Upper lobe of left lung (tissue), 4 donors: ENCODE measurements around the gene TSC22D1.

ENCODE experiments used
- EP300 ChIP-seq, 4 donors: sonication (generic); formaldehyde crosslinking; IDR thresholded peaks; one replicate each; pipeline ENCODE4 v1.5.1; 2017; ENCODE audit warnings: antibody characterized with exemption in 4 of 4, control low read depth in 2 of 4
- POLR2A ChIP-seq, 4 donors: fragments of 450-650 bp; IDR thresholded peaks; one replicate each; pipeline ENCODE4 v1.5.1; 2016 to 2017; ENCODE audit warnings: antibody characterized with exemption in 4 of 4, mild to moderate bottlenecking in 2 of 4
- POLR2AphosphoS5 ChIP-seq, 2 donors: sonication (generic); formaldehyde crosslinking; IDR thresholded peaks; one replicate each; pipeline ENCODE4 v1.5.1; 2017; ENCODE audit warnings: antibody characterized with exemption in 2 of 2
- TF ChIP-seq, protein P1 (sequence below), 6 experiments: fragments of 450-650 bp in 4 of 6; fragments of 200-600 bp in 2 of 6; sonication (generic) in 2 of 6; IDR thresholded peaks; one replicate each; pipeline ENCODE4 v1.5.1; 2016 to 2019; ENCODE audit warnings: antibody characterized with exemption in 6 of 6

DNA sequence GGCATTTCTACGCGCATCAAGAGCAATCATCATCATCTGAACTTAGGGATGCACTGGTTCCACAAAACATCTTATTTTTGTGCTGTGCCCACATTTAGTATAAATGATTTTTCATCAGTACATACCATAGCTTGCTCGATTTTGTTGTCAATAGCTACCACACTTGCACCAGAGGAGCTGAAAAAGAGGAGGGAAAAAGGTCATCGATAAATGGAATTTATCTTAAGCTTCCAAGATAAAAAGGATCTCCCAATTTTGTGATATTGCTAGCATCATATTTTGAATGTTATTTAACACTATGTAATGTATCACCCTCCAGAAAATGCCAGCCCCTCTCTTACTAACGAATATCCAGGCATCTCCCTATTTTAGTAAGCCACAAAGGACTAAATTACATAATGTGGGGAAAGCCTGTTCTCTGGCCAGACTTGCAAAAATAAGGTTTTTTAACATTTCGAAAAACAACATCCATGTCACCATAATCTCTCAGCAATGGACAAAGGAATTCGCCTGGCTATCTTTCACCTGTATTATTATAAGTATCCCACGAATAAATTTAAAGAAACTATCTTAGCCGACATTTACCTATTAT lies 140.1 kb downstream of the TSC22D1 start:
- TF ChIP-seq, protein P1, sequence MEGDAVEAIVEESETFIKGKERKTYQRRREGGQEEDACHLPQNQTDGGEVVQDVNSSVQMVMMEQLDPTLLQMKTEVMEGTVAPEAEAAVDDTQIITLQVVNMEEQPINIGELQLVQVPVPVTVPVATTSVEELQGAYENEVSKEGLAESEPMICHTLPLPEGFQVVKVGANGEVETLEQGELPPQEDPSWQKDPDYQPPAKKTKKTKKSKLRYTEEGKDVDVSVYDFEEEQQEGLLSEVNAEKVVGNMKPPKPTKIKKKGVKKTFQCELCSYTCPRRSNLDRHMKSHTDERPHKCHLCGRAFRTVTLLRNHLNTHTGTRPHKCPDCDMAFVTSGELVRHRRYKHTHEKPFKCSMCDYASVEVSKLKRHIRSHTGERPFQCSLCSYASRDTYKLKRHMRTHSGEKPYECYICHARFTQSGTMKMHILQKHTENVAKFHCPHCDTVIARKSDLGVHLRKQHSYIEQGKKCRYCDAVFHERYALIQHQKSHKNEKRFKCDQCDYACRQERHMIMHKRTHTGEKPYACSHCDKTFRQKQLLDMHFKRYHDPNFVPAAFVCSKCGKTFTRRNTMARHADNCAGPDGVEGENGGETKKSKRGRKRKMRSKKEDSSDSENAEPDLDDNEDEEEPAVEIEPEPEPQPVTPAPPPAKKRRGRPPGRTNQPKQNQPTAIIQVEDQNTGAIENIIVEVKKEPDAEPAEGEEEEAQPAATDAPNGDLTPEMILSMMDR (IDR thresholded peaks at IDR 0.05) = no peak
- TF ChIP-seq POLR2A (IDR thresholded peaks at IDR 0.05) (no peak), POLR2AphosphoS5 (IDR thresholded peaks at IDR 0.05) (no peak), EP300 (IDR thresholded peaks at IDR 0.05) (no peak)
